Keratinocyte (primary cell): Measurements from ENCODE around the gene CHRNG.

Source experiments
- CTCF ChIP-seq, 3 experiments: IDR thresholded peaks in 1 of 3; conservative IDR thresholded peaks in 1 of 3; optimal IDR thresholded peaks in 1 of 3; 2 replicates in 2 of 3; 3 replicates in 1 of 3; pipeline versions ENCODE3 to v1.5.1; 2011; ENCODE audit warnings: low read length in 3 of 3, mild to moderate bottlenecking in 3 of 3, moderate library complexity in 2 of 3, control low read depth in 1 of 3, inconsistent platforms in 1 of 3; ENCODE audit not compliant: insufficient read depth in 2 of 3; ENCODE audit errors: extremely low read depth in 1 of 3
- EZH2 ChIP-seq: IDR thresholded peaks from one replicate; pipeline ENCODE4 v1.6.1; 2012; ENCODE audit warnings: inconsistent platforms, mild to moderate bottlenecking, low read length, moderate library complexity

GRCh38 chr2:232503809-232504323 lies 35.6 kb upstream of the CHRNG start:
- TF ChIP-seq EZH2: peak; percentile 98
- TF ChIP-seq CTCF (optimal IDR thresholded peaks at IDR 0.05 in 1 of 3, IDR thresholded peaks at IDR 0.05 in 1 of 3, conservative IDR thresholded peaks at IDR 0.05 in 1 of 3; ENCODE audit: extremely low read depth in 1 of 3, insufficient read depth in 2 of 3, low read length in 3 of 3): no peak
